Medulla oblongata (tissue), 1 donor: Measurements from ENCODE around the gene DERA.

Source experiments
- DNase-seq: peaks from one replicate; pipeline ENCODE4 v3.0.0-alpha.2; 2015; ENCODE audit errors: extremely low spot score

The DERA gene

GRCh38 chr12:16075887-16076286 lies 164.8 kb downstream of the DERA start:
- no peak for DNase-seq

GRCh38 chr12:16076557-16076956 lies 165.4 kb downstream of the DERA start:
- DNase-seq = peak; percentile 5

- DNase-seq = no peak
Observed at GRCh38 chr12:16076970-16077522, 165.9 kb downstream of the DERA start.

GRCh38 chr12:16086462-16086861 lies 175.3 kb downstream of the DERA start:
- no peak for DNase-seq

- DNase-seq = no peak
Observed at GRCh38 chr12:16086942-16087341, 175.8 kb downstream of the DERA start.
